Measurements from ENCODE around the gene PPP1R9B.

PPP1R9B gene

DNA sequence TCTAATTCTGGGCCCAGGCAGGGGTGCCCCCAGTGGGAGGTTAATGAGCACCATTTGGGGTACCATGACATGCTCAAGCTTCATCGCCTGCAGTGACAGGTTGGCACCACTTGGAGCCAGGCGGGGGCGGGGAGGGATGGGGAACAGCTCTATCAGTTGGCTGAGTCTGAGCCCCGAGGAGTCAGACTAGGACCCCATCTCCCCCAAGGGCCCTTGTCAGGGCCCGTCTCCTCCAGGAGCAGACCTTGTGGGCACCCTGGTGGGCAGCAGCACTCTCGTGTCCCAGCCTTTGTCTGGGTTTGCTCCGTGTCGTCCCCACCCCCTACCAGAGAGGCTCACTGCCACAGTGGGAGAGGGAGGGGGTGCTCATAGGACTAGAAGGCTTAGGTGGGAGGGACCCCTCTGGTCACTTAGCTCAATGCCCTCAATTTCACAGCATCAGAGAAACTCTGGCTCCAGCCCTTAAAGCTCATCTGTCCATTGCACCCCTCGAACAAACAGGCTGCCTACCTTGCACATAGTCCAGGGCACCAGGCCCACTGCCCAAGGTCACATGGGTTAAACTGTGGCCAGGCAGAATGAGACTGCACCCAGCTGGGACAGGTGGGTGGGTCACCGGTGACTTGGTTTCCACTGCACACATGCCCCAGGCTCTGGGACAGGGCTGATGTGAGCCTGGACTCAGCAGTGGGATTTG lies 4.1 kb downstream of the PPP1R9B start:
- peaks cover 30% of the 10 kb centered on the region for H3K36me3 ChIP-seq (ENCODE audit: control insufficient read depth, insufficient read depth, low read length)
- peaks cover 10% of the 10 kb centered on the region for H3K4me1 ChIP-seq (ENCODE audit: control insufficient read depth, insufficient read depth, low read length)
- H3K4me3 ChIP-seq (ENCODE audit: low read length) = peak overlapping the region; percentile 67
- no peaks in the 10 kb centered on the region for H3K27me3 ChIP-seq (ENCODE audit: control insufficient read depth, insufficient read depth, low read length)
- no peak overlapping the region for H3K9ac ChIP-seq (ENCODE audit: low read length)
- no peak overlapping the region for H3K27ac ChIP-seq (ENCODE audit: low read depth, low read length)

DNA sequence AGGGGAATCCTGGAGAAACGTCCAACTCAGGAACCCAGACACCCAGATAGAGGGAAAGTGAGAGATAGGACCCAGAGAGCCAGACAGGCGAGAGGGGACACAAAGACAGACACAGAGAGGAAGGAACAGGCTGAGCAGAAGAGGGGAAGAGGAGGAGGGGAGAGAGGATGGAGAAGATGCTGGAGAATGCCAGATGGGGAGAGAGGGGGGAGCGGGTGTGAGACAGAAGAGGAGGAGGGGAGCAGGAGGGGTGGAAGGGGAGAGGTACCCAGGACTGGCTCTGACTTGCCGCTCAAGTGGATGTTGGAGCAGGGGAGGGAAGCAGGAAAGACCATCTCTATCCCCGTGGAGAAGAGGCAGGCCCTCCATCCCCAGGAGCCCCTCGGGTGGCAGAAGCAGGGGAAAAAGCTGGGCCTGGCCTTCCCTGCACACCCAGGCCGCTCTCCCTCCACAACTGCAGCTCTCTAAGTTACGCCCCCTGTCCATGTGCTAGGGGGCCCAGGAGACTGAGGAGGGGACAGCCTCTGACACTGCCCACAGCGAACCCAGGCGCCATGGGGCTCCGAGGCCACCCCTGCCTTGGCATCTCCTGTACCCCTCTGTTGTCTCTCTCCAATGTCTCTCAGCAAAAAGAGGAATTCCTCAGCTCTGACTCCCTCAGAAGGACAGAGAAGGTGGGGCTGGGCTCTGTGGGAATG lies 4.8 kb downstream of the PPP1R9B start:
- H3K9ac ChIP-seq (ENCODE audit: low read length) = no peak overlapping the region
- no peak overlapping the region for H3K27ac ChIP-seq (ENCODE audit: low read depth, low read length)

DNA sequence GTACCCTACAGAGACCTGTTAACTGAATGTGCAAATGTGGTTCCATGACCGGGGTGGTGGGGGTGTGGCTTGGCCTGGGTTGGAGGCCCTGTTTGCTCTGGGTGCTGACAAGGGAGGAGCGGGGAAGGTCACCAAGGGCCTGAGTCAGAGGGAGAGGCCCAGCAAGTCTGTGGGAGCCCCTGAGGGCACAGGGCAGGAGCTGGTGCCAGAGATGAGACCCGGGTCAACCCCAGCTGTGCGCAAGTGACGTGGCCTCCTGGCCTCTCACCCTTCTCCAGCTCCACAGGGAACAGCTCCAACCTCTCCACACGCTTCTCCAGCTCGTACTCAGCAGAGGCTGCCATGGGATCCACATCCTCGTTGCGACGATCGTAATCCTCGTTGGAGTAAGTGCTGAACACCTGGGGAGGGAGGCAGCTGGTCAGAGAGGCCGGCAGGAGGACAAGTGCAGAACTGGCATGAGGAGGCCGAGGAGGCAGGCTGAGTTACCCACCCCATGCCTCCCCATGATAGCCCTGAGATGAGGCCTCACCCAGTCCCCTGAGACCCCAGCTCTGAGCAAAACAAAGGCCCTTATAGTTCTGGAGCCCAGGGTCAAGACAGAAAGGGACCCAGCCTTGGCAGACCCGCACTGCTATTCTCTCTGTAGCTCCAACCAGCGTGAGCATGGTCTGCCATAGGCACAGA lies 5.5 kb downstream of the PPP1R9B start:
- Histone ChIP-seq H3K36me3 (ENCODE audit: control insufficient read depth, insufficient read depth, low read length) (peaks cover 33% of the 10 kb centered on the region), H3K4me3 (ENCODE audit: low read length) (no peak overlapping the region), H3K27ac (ENCODE audit: low read depth, low read length) (no peak overlapping the region), H3K9ac (ENCODE audit: low read length) (no peak overlapping the region), H3K4me1 (ENCODE audit: control insufficient read depth, insufficient read depth, low read length) (peaks cover 9% of the 10 kb centered on the region), H3K27me3 (ENCODE audit: control insufficient read depth, insufficient read depth, low read length) (no peaks in the 10 kb centered on the region)

More for the DNA sequence above, 4.8 kb downstream of the PPP1R9B start:
- H3K36me3 ChIP-seq (ENCODE audit: control insufficient read depth, insufficient read depth, low read length) = peaks cover 33% of the 10 kb centered on the region
- H3K4me1 ChIP-seq (ENCODE audit: control insufficient read depth, insufficient read depth, low read length) = peaks cover 9% of the 10 kb centered on the region
- H3K4me3 ChIP-seq (ENCODE audit: low read length) = no peak overlapping the region
- no peaks in the 10 kb centered on the region for H3K27me3 ChIP-seq (ENCODE audit: control insufficient read depth, insufficient read depth, low read length)

DNA sequence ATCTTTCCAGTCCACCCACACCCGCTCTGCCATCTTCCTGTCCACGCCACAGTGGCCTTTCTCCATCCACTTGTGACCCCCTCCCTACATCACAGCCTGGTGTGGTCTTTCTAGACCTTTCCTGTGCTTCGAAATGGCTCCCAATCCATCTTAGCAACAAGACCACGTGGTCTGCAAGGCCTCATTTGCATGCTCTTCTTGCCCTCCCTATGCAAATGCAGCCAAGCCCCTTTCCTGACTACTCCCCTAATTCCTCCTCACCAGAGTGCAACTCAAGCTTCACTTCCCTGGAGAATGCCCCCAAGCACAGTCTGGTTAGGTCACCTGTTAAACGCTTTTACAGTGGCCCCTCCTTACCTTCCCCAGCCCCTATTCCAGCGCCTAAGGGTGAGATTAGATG lies 6.1 kb downstream of the PPP1R9B start:
- Histone ChIP-seq H3K27ac (ENCODE audit: low read depth, low read length) (no peak overlapping the region), H3K9ac (ENCODE audit: low read length) (no peak overlapping the region), H3K4me1 (ENCODE audit: control insufficient read depth, insufficient read depth, low read length) (peaks cover 9% of the 10 kb centered on the region), H3K4me3 (ENCODE audit: low read length) (no peak overlapping the region), H3K27me3 (ENCODE audit: control insufficient read depth, insufficient read depth, low read length) (no peaks in the 10 kb centered on the region), H3K36me3 (ENCODE audit: control insufficient read depth, insufficient read depth, low read length) (peaks cover 38% of the 10 kb centered on the region)

DNA sequence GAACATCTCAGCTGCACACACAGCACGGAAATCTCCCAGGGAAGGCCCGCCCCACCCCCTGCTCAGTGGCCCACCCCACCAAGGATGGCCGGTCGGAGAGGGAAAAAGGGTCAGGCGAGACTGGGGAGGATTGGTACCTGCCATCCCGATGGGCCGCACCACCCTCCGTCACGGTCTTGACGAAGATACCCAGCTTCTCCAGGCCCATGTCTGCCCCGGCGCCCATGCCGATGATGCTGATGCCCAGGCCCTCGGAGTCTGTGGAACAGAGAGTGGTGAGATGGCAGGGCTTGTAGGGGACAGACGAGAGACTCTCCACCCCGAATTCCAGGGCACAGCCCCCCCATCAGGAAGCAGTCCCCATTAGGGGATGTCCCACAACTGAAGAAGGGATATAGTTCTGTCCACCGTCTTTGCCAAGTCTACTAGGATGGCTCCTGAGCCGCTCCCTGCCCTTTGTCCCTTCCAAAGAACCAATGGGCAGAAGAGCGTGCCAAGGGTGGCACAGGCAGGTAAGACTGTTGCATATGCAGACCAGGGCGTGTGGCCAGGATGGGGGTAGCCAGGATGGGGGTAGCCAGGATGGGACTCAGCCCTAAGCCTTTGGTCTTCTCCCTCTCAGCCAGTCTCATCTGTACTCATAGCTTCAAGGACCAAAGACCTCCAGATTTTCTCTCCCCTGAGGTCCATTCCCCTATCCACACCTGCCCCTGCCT lies 6.9 kb downstream of the PPP1R9B start:
- Histone ChIP-seq H3K9ac (ENCODE audit: low read length) (no peak overlapping the region), H3K4me1 (ENCODE audit: control insufficient read depth, insufficient read depth, low read length) (peaks cover 9% of the 10 kb centered on the region), H3K27me3 (ENCODE audit: control insufficient read depth, insufficient read depth, low read length) (no peaks in the 10 kb centered on the region), H3K4me3 (ENCODE audit: low read length) (no peak overlapping the region), H3K27ac (ENCODE audit: low read depth, low read length) (no peak overlapping the region), H3K36me3 (ENCODE audit: control insufficient read depth, insufficient read depth, low read length) (peaks cover 45% of the 10 kb centered on the region)

DNA sequence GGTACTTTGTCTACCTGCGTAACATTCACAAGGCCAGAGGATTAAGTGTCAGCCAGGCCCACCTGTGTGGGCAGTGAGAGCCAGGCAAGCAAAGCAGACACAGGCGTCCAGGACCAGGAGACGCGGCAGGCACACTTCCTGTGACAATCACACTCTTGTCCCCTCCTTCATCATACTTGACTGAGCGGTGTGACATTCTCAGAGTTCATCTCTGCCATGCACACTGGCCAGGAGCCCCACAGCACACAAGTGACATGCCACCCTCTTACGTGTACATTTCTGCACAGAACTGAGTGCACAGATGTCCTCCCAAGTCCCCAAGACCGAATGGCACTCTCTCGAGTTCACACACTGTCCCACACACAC lies 8.7 kb downstream of the PPP1R9B start:
- Histone ChIP-seq H3K27ac (ENCODE audit: low read depth, low read length) (no peak overlapping the region), H3K4me3 (ENCODE audit: low read length) (no peak overlapping the region), H3K36me3 (ENCODE audit: control insufficient read depth, insufficient read depth, low read length) (peaks cover 64% of the 10 kb centered on the region), H3K27me3 (ENCODE audit: control insufficient read depth, insufficient read depth, low read length) (no peaks in the 10 kb centered on the region), H3K9ac (ENCODE audit: low read length) (no peak overlapping the region), H3K4me1 (ENCODE audit: control insufficient read depth, insufficient read depth, low read length) (peaks cover 5% of the 10 kb centered on the region)

DNA sequence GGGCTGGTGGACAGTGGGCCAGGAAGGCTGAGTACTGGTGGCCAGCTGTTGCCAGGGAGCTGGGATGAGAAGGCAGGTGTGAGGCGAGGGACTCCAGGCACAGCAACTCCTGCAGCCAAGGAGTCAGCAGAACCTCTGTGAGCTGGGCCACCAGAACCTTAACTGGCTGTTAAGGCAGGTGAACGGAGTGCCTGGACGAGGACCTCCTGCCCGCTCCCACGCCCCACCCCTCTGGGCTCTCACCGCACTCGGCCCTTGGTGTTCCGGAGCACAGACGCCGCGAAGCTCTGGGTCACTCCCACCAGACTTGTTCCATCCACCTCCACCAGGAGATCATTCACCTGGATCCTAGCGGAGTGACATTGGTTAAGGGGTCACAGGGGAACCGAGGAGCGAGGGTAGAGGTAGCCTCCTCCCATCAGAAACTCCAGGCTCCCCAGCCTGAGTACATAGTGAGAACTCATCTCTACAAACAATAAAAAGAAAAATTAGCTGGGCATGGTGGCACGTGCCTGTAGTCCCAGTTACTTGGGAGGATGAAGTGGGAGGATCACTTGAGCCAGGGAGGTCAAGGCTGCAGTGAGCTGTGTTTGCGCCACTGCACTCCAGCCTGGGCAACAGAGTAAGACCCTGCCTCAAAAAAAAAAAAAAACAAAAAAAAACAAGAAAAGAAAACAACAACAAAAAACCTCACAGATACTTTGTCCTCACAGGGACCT lies 9.3 kb downstream of the PPP1R9B start:
- H3K27ac ChIP-seq (ENCODE audit: low read depth, low read length) = no peak overlapping the region
- H3K27me3 ChIP-seq (ENCODE audit: control insufficient read depth, insufficient read depth, low read length) = no peaks in the 10 kb centered on the region
- no peaks in the 10 kb centered on the region for H3K4me1 ChIP-seq (ENCODE audit: control insufficient read depth, insufficient read depth, low read length)
- no peak overlapping the region for H3K4me3 ChIP-seq (ENCODE audit: low read length)
- H3K36me3 ChIP-seq (ENCODE audit: control insufficient read depth, insufficient read depth, low read length) = peaks cover 66% of the 10 kb centered on the region
- H3K9ac ChIP-seq (ENCODE audit: low read length) = no peak overlapping the region

DNA sequence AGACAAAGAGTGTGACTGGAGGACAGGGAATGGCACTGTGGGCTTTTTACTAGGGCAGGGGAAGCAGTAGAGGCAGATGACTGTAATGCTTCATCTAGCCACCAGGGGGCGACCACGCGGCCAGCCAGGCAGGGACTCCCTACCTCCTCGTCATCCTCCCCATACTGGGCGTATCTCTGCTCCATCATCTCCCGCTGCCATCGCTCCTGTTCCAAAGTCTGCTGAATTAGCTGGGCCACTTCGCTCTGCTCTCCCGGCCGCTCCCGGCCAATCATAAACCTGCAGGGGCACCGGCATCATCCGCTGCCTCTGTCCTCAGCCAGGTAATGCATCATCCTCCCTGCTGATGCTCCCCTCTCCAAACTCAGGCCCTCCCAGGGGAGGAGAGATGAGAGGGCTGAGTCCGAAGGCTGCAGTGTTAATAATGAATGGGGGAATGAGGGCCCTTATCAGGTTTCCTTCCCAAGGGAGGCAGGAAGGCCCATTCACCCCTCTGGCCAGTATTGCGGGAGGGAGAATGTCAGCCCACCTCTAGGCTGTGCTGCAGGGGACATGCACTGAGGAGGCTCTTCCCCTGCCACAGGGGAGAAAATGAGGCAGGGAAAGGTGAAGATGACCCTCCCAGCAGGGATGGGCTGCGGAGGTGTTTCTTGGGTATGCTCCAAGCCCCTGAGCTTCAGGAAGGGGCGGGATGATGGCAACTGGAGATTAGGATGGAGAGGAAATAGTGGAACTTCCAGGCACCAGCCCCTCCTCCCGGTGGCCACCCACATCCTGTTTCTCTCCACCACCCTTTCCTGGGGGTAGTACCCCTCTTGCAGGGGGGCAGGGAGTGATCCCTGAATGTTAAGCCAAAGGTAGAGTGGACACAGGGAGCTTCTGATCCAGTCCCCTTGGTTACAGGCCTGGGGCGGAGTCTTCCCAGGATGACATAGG lies 10.3 kb downstream of the PPP1R9B start:
- Histone ChIP-seq H3K9ac (ENCODE audit: low read length) (no peak overlapping the region), H3K4me1 (ENCODE audit: control insufficient read depth, insufficient read depth, low read length) (no peaks in the 10 kb centered on the region), H3K4me3 (ENCODE audit: low read length) (peak overlapping the region; percentile 10), H3K27me3 (ENCODE audit: control insufficient read depth, insufficient read depth, low read length) (no peaks in the 10 kb centered on the region), H3K27ac (ENCODE audit: low read depth, low read length) (no peak overlapping the region), H3K36me3 (ENCODE audit: control insufficient read depth, insufficient read depth, low read length) (peaks cover 70% of the 10 kb centered on the region)

DNA sequence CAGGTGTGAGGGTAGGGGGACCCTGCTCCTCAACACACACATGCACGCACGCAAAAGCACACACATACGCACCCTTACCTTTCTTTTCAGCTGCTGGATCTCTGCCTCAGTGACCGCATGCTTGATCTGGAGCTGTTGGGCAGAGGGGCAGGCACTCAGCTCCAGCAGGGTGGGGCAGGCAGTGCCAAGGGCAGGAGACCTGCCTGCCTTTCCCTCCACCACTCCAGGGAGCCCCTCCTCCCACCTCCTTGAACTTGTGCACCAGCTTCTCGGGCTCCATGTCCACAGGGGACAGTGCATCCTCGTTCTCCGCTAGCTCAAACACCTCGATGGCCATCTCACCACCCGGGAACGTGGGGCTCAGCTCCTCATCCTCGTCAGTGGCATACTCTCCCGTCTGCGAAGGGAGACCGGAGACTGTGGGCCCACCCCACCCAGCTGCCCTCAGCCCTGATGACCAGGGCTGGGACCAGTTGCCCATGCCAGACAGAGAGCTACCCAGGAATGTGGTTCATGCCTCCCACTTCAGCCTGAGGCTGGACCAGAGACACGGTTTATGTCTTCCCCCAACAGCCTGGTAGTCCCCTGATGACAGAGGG lies 11.2 kb downstream of the PPP1R9B start:
- Histone ChIP-seq H3K4me1 (ENCODE audit: control insufficient read depth, insufficient read depth, low read length) (no peaks in the 10 kb centered on the region), H3K4me3 (ENCODE audit: low read length) (no peak overlapping the region), H3K27ac (ENCODE audit: low read depth, low read length) (no peak overlapping the region), H3K36me3 (ENCODE audit: control insufficient read depth, insufficient read depth, low read length) (peaks cover 64% of the 10 kb centered on the region), H3K27me3 (ENCODE audit: control insufficient read depth, insufficient read depth, low read length) (no peaks in the 10 kb centered on the region), H3K9ac (ENCODE audit: low read length) (no peak overlapping the region)

DNA sequence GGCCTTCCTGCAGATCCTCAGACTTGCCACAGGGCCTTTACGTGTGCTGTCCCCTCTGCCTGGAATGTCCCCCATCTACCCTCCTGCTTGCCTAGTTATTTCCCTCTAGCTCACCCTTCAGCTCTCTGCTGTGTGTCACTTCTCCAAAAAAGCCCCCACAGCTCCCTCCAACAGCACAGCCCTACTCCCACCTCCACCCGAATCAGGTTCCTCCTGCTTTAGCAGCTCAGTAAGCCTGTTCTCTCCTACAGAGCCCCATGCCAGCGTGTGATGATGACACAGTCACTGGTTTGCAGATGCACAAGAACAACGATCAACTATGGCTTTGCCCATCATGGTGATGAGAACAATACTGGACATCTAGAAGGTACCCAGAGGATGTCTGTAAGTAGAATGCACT lies 13.4 kb downstream of the PPP1R9B start:
- peaks cover 48% of the 10 kb centered on the region for H3K36me3 ChIP-seq (ENCODE audit: control insufficient read depth, insufficient read depth, low read length)
- H3K4me1 ChIP-seq (ENCODE audit: control insufficient read depth, insufficient read depth, low read length) = peaks cover 8% of the 10 kb centered on the region
- no peak overlapping the region for H3K4me3 ChIP-seq (ENCODE audit: low read length)
- no peak overlapping the region for H3K9ac ChIP-seq (ENCODE audit: low read length)
- no peaks in the 10 kb centered on the region for H3K27me3 ChIP-seq (ENCODE audit: control insufficient read depth, insufficient read depth, low read length)
- H3K27ac ChIP-seq (ENCODE audit: low read depth, low read length) = no peak overlapping the region

Data from rectal smooth muscle tissue (tissue), 1 donor.